Activated T-helper 1 cell treated with anti-CD3 and anti-CD28 coated beads, Interleukin-2, amount 50 U/mL, for 16 hours (primary cell): ENCODE measurements around the gene SNX3.
"Not testable (repeated sequence)": the region's sequence is repeated elsewhere in the genome, so short reads cannot be mapped to it uniquely, and the experiment has no call there.

Source experiments
- DNase-seq, 2 donors: peaks; one replicate each; pipeline ENCODE4 v3.0.0-alpha.2; 2020; ENCODE audit warnings: low read depth in 1 of 2, low spot score in 1 of 2

SNX3 gene

GRCh38 chr6:108263371-108263770, 2.5 kb upstream of the SNX3 start:
- DNase-seq = no peak

- DNase-seq = peak in 1 of 2 donors; percentile 2
These were observed 573 bp downstream of the SNX3 start for GRCh38 chr6:108260126-108260808.

GRCh38 chr6:108254433-108255410, 6.1 kb downstream of the SNX3 start:
- DNase-seq = no peak

GRCh38 chr6:108253241-108253640, 7.6 kb downstream of the SNX3 start:
- no peak for DNase-seq

- no peak for DNase-seq
These were observed 8.8 kb downstream of the SNX3 start for GRCh38 chr6:108252055-108252454.

- no peak for DNase-seq
These were observed 9.6 kb downstream of the SNX3 start for GRCh38 chr6:108251252-108251651.

GRCh38 chr6:108250240-108250866, 10.5 kb downstream of the SNX3 start:
- DNase-seq = no peak

- DNase-seq = no peak
These were observed 12.8 kb downstream of the SNX3 start for GRCh38 chr6:108247965-108248536.

GRCh38 chr6:108245095-108245494, 15.7 kb downstream of the SNX3 start:
- DNase-seq = not testable (repeated sequence)

GRCh38 chr6:108243836-108244235, 17.0 kb downstream of the SNX3 start:
- DNase-seq = no peak

- no peak for DNase-seq
These were observed 18.1 kb downstream of the SNX3 start for GRCh38 chr6:108242721-108243120.

GRCh38 chr6:108242259-108242658, 18.6 kb downstream of the SNX3 start:
- no peak for DNase-seq

GRCh38 chr6:108238322-108238721, 22.5 kb downstream of the SNX3 start:
- no peak for DNase-seq

- DNase-seq = no peak
These were observed 24.0 kb downstream of the SNX3 start for GRCh38 chr6:108236791-108237190.

- DNase-seq = no peak
These were observed 25.7 kb downstream of the SNX3 start for GRCh38 chr6:108235127-108235526.

GRCh38 chr6:108228416-108228815, 32.4 kb downstream of the SNX3 start:
- DNase-seq = no peak

GRCh38 chr6:108227290-108227689, 33.5 kb downstream of the SNX3 start:
- no peak for DNase-seq

GRCh38 chr6:108222504-108222903, 38.3 kb downstream of the SNX3 start:
- no peak for DNase-seq

- DNase-seq = no peak
These were observed 38.8 kb downstream of the SNX3 start for GRCh38 chr6:108222064-108222463.

GRCh38 chr6:108211671-108212070, 49.2 kb downstream of the SNX3 start:
- DNase-seq = no peak

GRCh38 chr6:108210556-108210955, 50.3 kb downstream of the SNX3 start:
- DNase-seq = no peak
